ENCODE results near the gene RNF224. TPM values are rescaled to one million over a fixed set of nuclear protein-coding genes. Genes with fewer than 3 reads are reported as not detected.

The RNF224 gene
- total RNA-seq, 1 experiment from 2014 or later, result 3.9 TPM

DNA sequence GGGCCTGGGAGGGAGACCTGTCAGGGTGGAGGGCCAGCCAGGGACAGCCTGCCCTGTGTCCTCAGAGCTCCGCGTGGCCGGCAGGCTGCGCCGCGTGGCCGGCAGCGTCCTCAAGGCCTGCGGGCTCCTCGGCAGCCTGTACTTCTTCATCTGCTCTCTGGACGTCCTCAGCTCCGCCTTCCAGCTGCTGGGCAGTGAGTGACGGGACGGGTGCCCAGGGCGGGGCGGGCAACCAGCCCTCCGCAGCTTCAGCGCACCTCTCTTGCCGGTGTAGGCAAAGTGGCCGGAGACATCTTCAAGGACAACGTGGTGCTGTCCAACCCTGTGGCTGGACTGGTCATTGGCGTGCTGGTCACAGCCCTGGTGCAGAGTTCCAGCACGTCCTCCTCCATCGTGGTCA is 5.2 kb downstream of the RNF224 start:
- DNase-seq, result no peak
- intact Hi-C loops (cut with micrococcal nuclease; ENCODE audit: unreplicated experiment), result no loop called here
- H3K27me3 ChIP-seq (ENCODE audit: insufficient read depth, low read depth), result no peaks in the 10 kb centered on the region
- peaks cover 8% of the 10 kb centered on the region for H3K79me2 ChIP-seq (ENCODE audit: low read depth)
- H3F3A ChIP-seq (ENCODE audit: insufficient read depth, low read depth), result peaks cover 1% of the 10 kb centered on the region; the same call in 1 of the 2 replicates
- POLR2A ChIA-PET (ENCODE audit: unreplicated experiment), result no interaction called here
- no peak overlapping the region for H3K4me2 ChIP-seq
- H3K36me3 ChIP-seq (ENCODE audit: low read depth), result no peaks in the 10 kb centered on the region
- no peak for TF ChIP-seq EZH2 (IDR thresholded peaks at IDR 0.05; ENCODE audit: low read depth)
- TF ChIP-seq, protein P1, sequence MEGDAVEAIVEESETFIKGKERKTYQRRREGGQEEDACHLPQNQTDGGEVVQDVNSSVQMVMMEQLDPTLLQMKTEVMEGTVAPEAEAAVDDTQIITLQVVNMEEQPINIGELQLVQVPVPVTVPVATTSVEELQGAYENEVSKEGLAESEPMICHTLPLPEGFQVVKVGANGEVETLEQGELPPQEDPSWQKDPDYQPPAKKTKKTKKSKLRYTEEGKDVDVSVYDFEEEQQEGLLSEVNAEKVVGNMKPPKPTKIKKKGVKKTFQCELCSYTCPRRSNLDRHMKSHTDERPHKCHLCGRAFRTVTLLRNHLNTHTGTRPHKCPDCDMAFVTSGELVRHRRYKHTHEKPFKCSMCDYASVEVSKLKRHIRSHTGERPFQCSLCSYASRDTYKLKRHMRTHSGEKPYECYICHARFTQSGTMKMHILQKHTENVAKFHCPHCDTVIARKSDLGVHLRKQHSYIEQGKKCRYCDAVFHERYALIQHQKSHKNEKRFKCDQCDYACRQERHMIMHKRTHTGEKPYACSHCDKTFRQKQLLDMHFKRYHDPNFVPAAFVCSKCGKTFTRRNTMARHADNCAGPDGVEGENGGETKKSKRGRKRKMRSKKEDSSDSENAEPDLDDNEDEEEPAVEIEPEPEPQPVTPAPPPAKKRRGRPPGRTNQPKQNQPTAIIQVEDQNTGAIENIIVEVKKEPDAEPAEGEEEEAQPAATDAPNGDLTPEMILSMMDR (conservative IDR thresholded peaks at IDR 0.05), result no peak
- H4K20me1 ChIP-seq (ENCODE audit: insufficient read depth), result no peaks in the 10 kb centered on the region; the same call in 1 of the 2 replicates
- no peaks in the 10 kb centered on the region for H3K9me2 ChIP-seq (ENCODE audit: insufficient read depth)
- no peaks in the 10 kb centered on the region for H3K9me3 ChIP-seq (ENCODE audit: insufficient read depth, low read depth)
- CTCF ChIA-PET, result no interaction called here
- H2AFZ ChIP-seq, result no peak overlapping the region
- peaks cover 24% of the 10 kb centered on the region for H3K4me1 ChIP-seq (replicated peaks; ENCODE audit: insufficient read depth)
- no peak overlapping the region for H3K27ac ChIP-seq
- H3K4me3 ChIP-seq, result no peak overlapping the region
- BruUV-seq (replicated peaks), result no TSS peak

- BruUV-seq (replicated peaks), result no TSS peak
- no peak overlapping the region for H3K4me2 ChIP-seq
- no peak for TF ChIP-seq EZH2 (IDR thresholded peaks at IDR 0.05; ENCODE audit: low read depth)
- TF ChIP-seq, protein P1 (conservative IDR thresholded peaks at IDR 0.05), result no peak
- DNase-seq, result no peak
- H3K36me3 ChIP-seq (ENCODE audit: low read depth), result no peaks in the 10 kb centered on the region
- H3K27ac ChIP-seq, result no peak overlapping the region
- H3K79me2 ChIP-seq (ENCODE audit: low read depth), result peaks cover 13% of the 10 kb centered on the region
- H3K9me2 ChIP-seq (ENCODE audit: insufficient read depth), result no peaks in the 10 kb centered on the region
- no peaks in the 10 kb centered on the region for H3K9me3 ChIP-seq (ENCODE audit: insufficient read depth, low read depth)
- H3F3A ChIP-seq (ENCODE audit: insufficient read depth, low read depth), result no peaks in the 10 kb centered on the region
- CTCF ChIA-PET, result no interaction called here
- intact Hi-C loops (cut with micrococcal nuclease; ENCODE audit: unreplicated experiment), result no loop called here
- H3K27me3 ChIP-seq (ENCODE audit: insufficient read depth, low read depth), result no peaks in the 10 kb centered on the region
- H2AFZ ChIP-seq, result no peak overlapping the region
- H3K4me3 ChIP-seq, result no peak overlapping the region
- no peaks in the 10 kb centered on the region; the same call in 1 of the 2 replicates for H4K20me1 ChIP-seq (ENCODE audit: insufficient read depth)
- peaks cover 19% of the 10 kb centered on the region for H3K4me1 ChIP-seq (replicated peaks; ENCODE audit: insufficient read depth)
- POLR2A ChIA-PET (ENCODE audit: unreplicated experiment), result interaction anchor here (0.7 kb wide), 1 partner anchor 31 kb away, joined by 3 read pairs; no protein-coding TSS in a partner anchor
Observed at GRCh38 chr9:137233143-137233980, 6.1 kb downstream of the RNF224 start.

- no peak overlapping the region for H3K27ac ChIP-seq
- no peak overlapping the region for H3K4me3 ChIP-seq
- no peaks in the 10 kb centered on the region for H3K36me3 ChIP-seq (ENCODE audit: low read depth)
- POLR2A ChIA-PET (ENCODE audit: unreplicated experiment), result no interaction called here
- H3K4me1 ChIP-seq (replicated peaks; ENCODE audit: insufficient read depth), result peaks cover 19% of the 10 kb centered on the region
- TF ChIP-seq, protein P1 (conservative IDR thresholded peaks at IDR 0.05), result no peak
- TF ChIP-seq EZH2 (IDR thresholded peaks at IDR 0.05; ENCODE audit: low read depth), result no peak
- H3F3A ChIP-seq (ENCODE audit: insufficient read depth, low read depth), result no peaks in the 10 kb centered on the region
- intact Hi-C loops (cut with micrococcal nuclease; ENCODE audit: unreplicated experiment), result no loop called here
- CTCF ChIA-PET, result interaction anchor here (0.7 kb wide), 1 partner anchor 108 kb away, joined by 4 read pairs; no protein-coding TSS in a partner anchor
- H4K20me1 ChIP-seq (ENCODE audit: insufficient read depth), result no peaks in the 10 kb centered on the region; the same call in 1 of the 2 replicates
- H2AFZ ChIP-seq, result no peak overlapping the region
- no peaks in the 10 kb centered on the region for H3K27me3 ChIP-seq (ENCODE audit: insufficient read depth, low read depth)
- no peak for DNase-seq
- H3K9me3 ChIP-seq (ENCODE audit: insufficient read depth, low read depth), result no peaks in the 10 kb centered on the region
- H3K79me2 ChIP-seq (ENCODE audit: low read depth), result peaks cover 21% of the 10 kb centered on the region
- no TSS peak for BruUV-seq (replicated peaks)
- no peak overlapping the region for H3K4me2 ChIP-seq
- H3K9me2 ChIP-seq (ENCODE audit: insufficient read depth), result no peaks in the 10 kb centered on the region
Observed at GRCh38 chr9:137234055-137234697, 6.9 kb downstream of the RNF224 start.

Data from PC-9 (cell line).